GM23338 (cell line): ENCODE measurements around the gene FEM1B. TPM values are rescaled to one million over a fixed set of nuclear protein-coding genes. Genes with fewer than 3 reads are reported as not detected.
A peak's percentile ranks its signal among the peaks of the same experiment; 100 is the strongest.

Experiments
- ATAC-seq: fragments of 200-7000 bp; cut with Tn5 transposase; 3 replicates; pipeline ENCODE4 v1.9.1; 2020
- DNase-seq: peaks from one replicate; pipeline ENCODE4 v3.0.0-alpha.2; 2015; ENCODE audit warnings: low spot score
- H2AFZ ChIP-seq: fragments of 200-600 bp; sonication (generic); 2 replicates; pipeline ENCODE4 v1.8.0; 2016; ENCODE audit warnings: antibody characterized with exemption, mild to moderate bottlenecking, moderate library complexity
- H3F3A ChIP-seq: fragments of 200-600 bp; sonication (generic); replicated peaks from 2 replicates; pipeline ENCODE4 v1.8.0; 2017; ENCODE audit warnings: antibody characterized with exemption, mixed run types, low read depth
- H3K27ac ChIP-seq: fragments of 200-600 bp; sonication (generic); 2 replicates; pipeline ENCODE4 v1.6.1; 2016; ENCODE audit warnings: low read depth
- H3K27me3 ChIP-seq: fragments of 200-600 bp; sonication (generic); 2 replicates; pipeline ENCODE4 v1.8.0; 2016; ENCODE audit warnings: mild to moderate bottlenecking, mixed run types, moderate library complexity; ENCODE audit not compliant: insufficient read depth
- H3K36me3 ChIP-seq: fragments of 200-600 bp; sonication (generic); 2 replicates; pipeline ENCODE4 v1.8.0; 2016; ENCODE audit warnings: mild to moderate bottlenecking; ENCODE audit not compliant: insufficient read depth
- H3K4me1 ChIP-seq: fragments of 200-600 bp; sonication (generic); 2 replicates; pipeline ENCODE4 v1.8.0; 2016; ENCODE audit warnings: mild to moderate bottlenecking, moderate library complexity; ENCODE audit not compliant: insufficient read depth
- H3K4me2 ChIP-seq: fragments of 200-600 bp; sonication (generic); 2 replicates; pipeline ENCODE4 v1.7.1; 2017; ENCODE audit warnings: mixed run types
- H3K4me3 ChIP-seq: fragments of 200-600 bp; sonication (generic); 2 replicates; pipeline ENCODE4 v1.6.1; 2016; ENCODE audit warnings: mixed run types
- H3K79me2 ChIP-seq: fragments of 200-600 bp; sonication (generic); replicated peaks from 2 replicates; pipeline ENCODE4 v1.8.0; 2017; ENCODE audit warnings: mild to moderate bottlenecking; ENCODE audit not compliant: insufficient read depth
- H3K9me2 ChIP-seq: fragments of 200-600 bp; sonication (generic); 2 replicates; pipeline ENCODE4 v1.8.0; 2017; ENCODE audit not compliant: insufficient read depth
- H4K20me1 ChIP-seq: fragments of 200-600 bp; sonication (generic); replicated peaks from 2 replicates; pipeline ENCODE4 v1.8.0; 2017; ENCODE audit warnings: mild to moderate bottlenecking; ENCODE audit not compliant: insufficient read depth
- H3K27ac Mint-ChIP-seq: 2 replicates; pipeline ENCODE4 v1.8.0; 2020; ENCODE audit warnings: inconsistent platforms, mild to moderate bottlenecking, moderate library complexity, mixed read lengths
- H3K27me3 Mint-ChIP-seq: 3 replicates; pipeline ENCODE4 v1.8.0; 2022; ENCODE audit warnings: low read depth, mild to moderate bottlenecking, moderate library complexity, mixed read lengths, inconsistent platforms; ENCODE audit not compliant: insufficient read depth, poor library complexity
- H3K36me3 Mint-ChIP-seq: 3 replicates; pipeline ENCODE4 v1.8.0; 2021; ENCODE audit warnings: low read depth, mild to moderate bottlenecking, inconsistent platforms, moderate library complexity, mixed read lengths
- H3K4me1 Mint-ChIP-seq: 3 replicates; pipeline ENCODE4 v1.8.0; 2020; ENCODE audit warnings: mild to moderate bottlenecking, inconsistent platforms, mixed read lengths
- H3K4me3 Mint-ChIP-seq: 3 replicates; pipeline ENCODE4 v1.8.0; 2021; ENCODE audit warnings: moderate library complexity, mild to moderate bottlenecking, inconsistent platforms, mixed read lengths
- H3K9me3 Mint-ChIP-seq: 3 replicates; pipeline ENCODE4 v1.8.0; 2020; ENCODE audit warnings: moderate library complexity, mild to moderate bottlenecking, inconsistent platforms, mixed read lengths
- CREB1 ChIP-seq: fragments of 250-450 bp; sonication (Bioruptor Pico); IDR thresholded peaks from 2 replicates; pipeline ENCODE4 v1.5.0; 2020; ENCODE audit warnings: low read depth, mild to moderate bottlenecking, moderate library complexity
- JUNB ChIP-seq: IDR thresholded peaks from one replicate; pipeline ENCODE4 v1.6.1; 2016; ENCODE audit warnings: antibody characterized with exemption; ENCODE audit not compliant: unreplicated experiment
- polyA plus RNA-seq: library from polyadenylated mRNA; unstranded; fragments of >200 nt; fragmentation: Nextera tagmentation; extraction: Ambion mirVana; gene quantifications from 2 replicates; pipeline ENCODE4 v1.2.1, GENCODE V29; 2016
- total RNA-seq: library from RNA; depleted of rRNA; stranded (reverse); fragments of >200 nt; shearing (Covaris generic); gene quantifications from 2 replicates; pipeline ENCODE4 v1.2.3, GENCODE V29; 2014
- TF ChIP-seq, protein P1 (sequence below): IDR thresholded peaks from one replicate; pipeline ENCODE4 v1.6.1; 2018; ENCODE audit warnings: antibody characterized with exemption; ENCODE audit not compliant: unreplicated experiment
- TF ChIP-seq, protein P2 (sequence below): fragments of 250-450 bp; sonication (Bioruptor Pico); IDR thresholded peaks from 2 replicates; pipeline ENCODE4 v1.5.0; 2020; ENCODE audit warnings: mild to moderate bottlenecking, moderate library complexity

FEM1B gene
- total and polyA plus RNA-seq, 2 experiments from 2014 or later = 13.0 to 82.0 TPM

DNA sequence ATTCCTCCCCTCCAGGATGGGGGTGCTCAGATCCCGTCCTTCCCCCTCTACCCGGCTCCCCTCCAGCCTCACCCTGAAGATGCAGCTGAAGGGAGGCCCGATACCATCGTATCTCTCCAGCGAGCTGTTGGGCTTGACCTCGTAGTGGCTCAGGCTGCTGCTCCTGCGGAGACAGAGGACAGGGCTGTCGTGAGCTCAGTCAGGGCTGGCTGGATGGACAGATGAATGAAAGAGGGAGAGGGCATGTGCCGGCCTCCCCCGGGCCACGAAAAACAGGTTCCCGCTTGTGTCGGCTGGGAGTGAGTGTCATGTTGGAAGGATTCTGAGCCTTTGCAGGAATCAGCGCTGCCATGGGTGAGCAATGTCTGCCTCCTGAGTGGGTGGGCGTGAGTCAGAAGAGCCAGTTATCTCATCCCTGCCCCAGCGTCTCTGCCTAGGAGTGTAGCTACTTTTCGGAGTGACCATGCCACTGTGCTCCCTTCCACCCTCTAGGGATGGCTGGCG, 35.2 kb downstream of the FEM1B start:
- Histone ChIP-seq H2AFZ (peak overlapping the region; percentile 72), H3K4me3 (no peak overlapping the region), H3K9me2 (no peaks in the 10 kb centered on the region), H3K27ac (no peak overlapping the region), H3F3A (0 out of 2 replicates have a peak, but pooled peaks cover 4% of the 10 kb centered on the region), H3K4me1 (peaks cover 18% of the 10 kb centered on the region), H3K79me2 (no peaks in the 10 kb centered on the region), H3K27me3 (no peaks in the 10 kb centered on the region), H3K36me3 (no peaks in the 10 kb centered on the region), H3K4me2 (no peak overlapping the region), H4K20me1 (no peaks in the 10 kb centered on the region)
- peaks cover 41% of the 10 kb centered on the region for H3K4me1 Mint-ChIP-seq
- ATAC-seq (no peak), DNase-seq (no peak)
- no peaks in the 10 kb centered on the region for H3K36me3 Mint-ChIP-seq
- H3K4me3 Mint-ChIP-seq = no peak overlapping the region
- no peaks in the 10 kb centered on the region for H3K9me3 Mint-ChIP-seq
- no peak overlapping the region for H3K27ac Mint-ChIP-seq
- H3K27me3 Mint-ChIP-seq = peaks cover 15% of the 10 kb centered on the region
- TF ChIP-seq, protein P1, sequence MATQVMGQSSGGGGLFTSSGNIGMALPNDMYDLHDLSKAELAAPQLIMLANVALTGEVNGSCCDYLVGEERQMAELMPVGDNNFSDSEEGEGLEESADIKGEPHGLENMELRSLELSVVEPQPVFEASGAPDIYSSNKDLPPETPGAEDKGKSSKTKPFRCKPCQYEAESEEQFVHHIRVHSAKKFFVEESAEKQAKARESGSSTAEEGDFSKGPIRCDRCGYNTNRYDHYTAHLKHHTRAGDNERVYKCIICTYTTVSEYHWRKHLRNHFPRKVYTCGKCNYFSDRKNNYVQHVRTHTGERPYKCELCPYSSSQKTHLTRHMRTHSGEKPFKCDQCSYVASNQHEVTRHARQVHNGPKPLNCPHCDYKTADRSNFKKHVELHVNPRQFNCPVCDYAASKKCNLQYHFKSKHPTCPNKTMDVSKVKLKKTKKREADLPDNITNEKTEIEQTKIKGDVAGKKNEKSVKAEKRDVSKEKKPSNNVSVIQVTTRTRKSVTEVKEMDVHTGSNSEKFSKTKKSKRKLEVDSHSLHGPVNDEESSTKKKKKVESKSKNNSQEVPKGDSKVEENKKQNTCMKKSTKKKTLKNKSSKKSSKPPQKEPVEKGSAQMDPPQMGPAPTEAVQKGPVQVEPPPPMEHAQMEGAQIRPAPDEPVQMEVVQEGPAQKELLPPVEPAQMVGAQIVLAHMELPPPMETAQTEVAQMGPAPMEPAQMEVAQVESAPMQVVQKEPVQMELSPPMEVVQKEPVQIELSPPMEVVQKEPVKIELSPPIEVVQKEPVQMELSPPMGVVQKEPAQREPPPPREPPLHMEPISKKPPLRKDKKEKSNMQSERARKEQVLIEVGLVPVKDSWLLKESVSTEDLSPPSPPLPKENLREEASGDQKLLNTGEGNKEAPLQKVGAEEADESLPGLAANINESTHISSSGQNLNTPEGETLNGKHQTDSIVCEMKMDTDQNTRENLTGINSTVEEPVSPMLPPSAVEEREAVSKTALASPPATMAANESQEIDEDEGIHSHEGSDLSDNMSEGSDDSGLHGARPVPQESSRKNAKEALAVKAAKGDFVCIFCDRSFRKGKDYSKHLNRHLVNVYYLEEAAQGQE = no peak
- no peak for TF ChIP-seq JUNB
- no peak for TF ChIP-seq CREB1 (CRISPR knock-in tag)

DNA sequence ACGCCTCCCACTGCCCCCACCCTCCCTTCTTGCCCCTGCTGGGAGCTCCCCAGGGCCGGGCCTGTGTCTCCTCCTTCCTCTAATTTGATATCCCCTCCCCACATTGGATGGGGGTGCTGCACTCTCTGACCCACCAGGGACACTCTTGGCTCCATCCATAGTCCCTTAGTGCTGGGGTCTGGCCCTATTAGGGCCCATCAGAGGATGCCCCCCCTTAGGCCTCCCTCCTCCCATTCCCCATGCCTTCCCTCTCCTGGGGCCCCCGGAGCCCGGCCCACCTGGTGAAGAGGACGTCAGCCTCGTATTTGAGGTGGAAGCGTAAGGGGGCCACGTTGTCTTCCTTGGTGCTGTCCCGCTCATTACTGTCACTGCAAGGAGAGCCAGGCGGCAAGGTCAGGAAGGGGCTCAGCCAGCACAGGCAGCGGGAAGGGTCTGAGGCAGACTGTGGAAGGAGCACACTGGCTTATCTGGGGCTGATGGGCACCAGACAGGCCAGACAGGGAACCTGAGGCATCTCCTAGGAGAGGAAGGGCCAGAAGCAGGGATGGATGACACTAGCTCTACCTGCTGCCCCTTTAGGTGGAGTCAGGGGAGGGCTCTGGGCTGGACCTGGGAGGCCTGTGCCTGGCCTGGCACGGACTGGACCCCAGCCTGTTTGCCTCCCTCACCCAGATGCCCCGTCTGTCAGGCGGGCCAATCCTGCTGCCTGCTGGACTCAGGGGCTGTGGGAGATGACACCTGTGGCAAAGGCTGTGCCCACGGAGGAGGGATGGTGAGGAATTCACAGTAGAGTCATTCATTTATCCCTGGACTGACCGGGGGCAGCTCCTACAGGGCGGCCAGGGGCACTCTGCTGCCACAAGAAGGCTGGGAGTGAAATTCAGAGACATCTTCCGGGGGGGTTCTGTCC, 36.2 kb downstream of the FEM1B start:
- Histone ChIP-seq H3K27me3 (no peaks in the 10 kb centered on the region), H3K79me2 (no peaks in the 10 kb centered on the region), H4K20me1 (no peaks in the 10 kb centered on the region), H2AFZ (no peak overlapping the region; the same call in 1 of the 2 replicates), H3K36me3 (no peaks in the 10 kb centered on the region), H3K4me1 (peaks cover 18% of the 10 kb centered on the region), H3K9me2 (no peaks in the 10 kb centered on the region), H3K4me3 (no peak overlapping the region), H3K4me2 (no peak overlapping the region), H3K27ac (no peak overlapping the region), H3F3A (0 out of 2 replicates have a peak, but pooled peaks cover 4% of the 10 kb centered on the region)
- no peaks in the 10 kb centered on the region for H3K36me3 Mint-ChIP-seq
- no peak for DNase-seq
- H3K4me3 Mint-ChIP-seq = no peak overlapping the region
- peaks cover 16% of the 10 kb centered on the region for H3K27me3 Mint-ChIP-seq
- no peak overlapping the region for H3K27ac Mint-ChIP-seq
- H3K4me1 Mint-ChIP-seq = peaks cover 41% of the 10 kb centered on the region
- no peak for ATAC-seq
- H3K9me3 Mint-ChIP-seq = no peaks in the 10 kb centered on the region
- TF ChIP-seq, protein P1 = no peak
- TF ChIP-seq, protein P2, sequence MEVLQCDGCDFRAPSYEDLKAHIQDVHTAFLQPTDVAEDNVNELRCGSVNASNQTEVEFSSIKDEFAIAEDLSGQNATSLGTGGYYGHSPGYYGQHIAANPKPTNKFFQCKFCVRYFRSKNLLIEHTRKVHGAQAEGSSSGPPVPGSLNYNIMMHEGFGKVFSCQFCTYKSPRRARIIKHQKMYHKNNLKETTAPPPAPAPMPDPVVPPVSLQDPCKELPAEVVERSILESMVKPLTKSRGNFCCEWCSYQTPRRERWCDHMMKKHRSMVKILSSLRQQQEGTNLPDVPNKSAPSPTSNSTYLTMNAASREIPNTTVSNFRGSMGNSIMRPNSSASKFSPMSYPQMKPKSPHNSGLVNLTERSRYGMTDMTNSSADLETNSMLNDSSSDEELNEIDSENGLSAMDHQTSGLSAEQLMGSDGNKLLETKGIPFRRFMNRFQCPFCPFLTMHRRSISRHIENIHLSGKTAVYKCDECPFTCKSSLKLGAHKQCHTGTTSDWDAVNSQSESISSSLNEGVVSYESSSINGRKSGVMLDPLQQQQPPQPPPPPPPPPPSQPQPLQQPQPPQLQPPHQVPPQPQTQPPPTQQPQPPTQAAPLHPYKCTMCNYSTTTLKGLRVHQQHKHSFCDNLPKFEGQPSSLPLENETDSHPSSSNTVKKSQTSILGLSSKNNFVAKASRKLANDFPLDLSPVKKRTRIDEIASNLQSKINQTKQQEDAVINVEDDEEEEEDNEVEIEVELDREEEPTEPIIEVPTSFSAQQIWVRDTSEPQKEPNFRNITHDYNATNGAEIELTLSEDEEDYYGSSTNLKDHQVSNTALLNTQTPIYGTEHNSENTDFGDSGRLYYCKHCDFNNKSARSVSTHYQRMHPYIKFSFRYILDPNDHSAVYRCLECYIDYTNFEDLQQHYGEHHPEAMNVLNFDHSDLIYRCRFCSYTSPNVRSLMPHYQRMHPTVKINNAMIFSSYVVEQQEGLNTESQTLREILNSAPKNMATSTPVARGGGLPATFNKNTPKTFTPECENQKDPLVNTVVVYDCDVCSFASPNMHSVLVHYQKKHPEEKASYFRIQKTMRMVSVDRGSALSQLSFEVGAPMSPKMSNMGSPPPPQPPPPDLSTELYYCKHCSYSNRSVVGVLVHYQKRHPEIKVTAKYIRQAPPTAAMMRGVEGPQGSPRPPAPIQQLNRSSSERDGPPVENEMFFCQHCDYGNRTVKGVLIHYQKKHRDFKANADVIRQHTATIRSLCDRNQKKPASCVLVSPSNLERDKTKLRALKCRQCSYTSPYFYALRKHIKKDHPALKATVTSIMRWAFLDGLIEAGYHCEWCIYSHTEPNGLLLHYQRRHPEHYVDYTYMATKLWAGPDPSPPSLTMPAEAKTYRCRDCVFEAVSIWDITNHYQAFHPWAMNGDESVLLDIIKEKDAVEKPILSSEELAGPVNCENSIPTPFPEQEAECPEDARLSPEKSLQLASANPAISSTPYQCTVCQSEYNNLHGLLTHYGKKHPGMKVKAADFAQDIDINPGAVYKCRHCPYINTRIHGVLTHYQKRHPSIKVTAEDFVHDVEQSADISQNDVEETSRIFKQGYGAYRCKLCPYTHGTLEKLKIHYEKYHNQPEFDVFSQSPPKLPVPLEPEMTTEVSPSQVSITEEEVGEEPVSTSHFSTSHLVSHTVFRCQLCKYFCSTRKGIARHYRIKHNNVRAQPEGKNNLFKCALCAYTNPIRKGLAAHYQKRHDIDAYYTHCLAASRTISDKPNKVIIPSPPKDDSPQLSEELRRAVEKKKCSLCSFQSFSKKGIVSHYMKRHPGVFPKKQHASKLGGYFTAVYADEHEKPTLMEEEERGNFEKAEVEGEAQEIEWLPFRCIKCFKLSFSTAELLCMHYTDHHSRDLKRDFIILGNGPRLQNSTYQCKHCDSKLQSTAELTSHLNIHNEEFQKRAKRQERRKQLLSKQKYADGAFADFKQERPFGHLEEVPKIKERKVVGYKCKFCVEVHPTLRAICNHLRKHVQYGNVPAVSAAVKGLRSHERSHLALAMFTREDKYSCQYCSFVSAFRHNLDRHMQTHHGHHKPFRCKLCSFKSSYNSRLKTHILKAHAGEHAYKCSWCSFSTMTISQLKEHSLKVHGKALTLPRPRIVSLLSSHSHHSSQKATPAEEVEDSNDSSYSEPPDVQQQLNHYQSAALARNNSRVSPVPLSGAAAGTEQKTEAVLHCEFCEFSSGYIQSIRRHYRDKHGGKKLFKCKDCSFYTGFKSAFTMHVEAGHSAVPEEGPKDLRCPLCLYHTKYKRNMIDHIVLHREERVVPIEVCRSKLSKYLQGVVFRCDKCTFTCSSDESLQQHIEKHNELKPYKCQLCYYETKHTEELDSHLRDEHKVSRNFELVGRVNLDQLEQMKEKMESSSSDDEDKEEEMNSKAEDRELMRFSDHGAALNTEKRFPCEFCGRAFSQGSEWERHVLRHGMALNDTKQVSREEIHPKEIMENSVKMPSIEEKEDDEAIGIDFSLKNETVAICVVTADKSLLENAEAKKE = no peak
